Cardiac fibroblast (primary cell): ENCODE measurements around the gene CHRNA5.
A peak's percentile ranks its signal among the peaks of the same experiment; 100 is the strongest.

ENCODE experiments used
- DNase-seq, 2 donors: peaks; one replicate each; pipeline versions ENCODE4 v3.0.0 to v3.0.0-alpha.2; 2010; ENCODE audit warnings: low read depth in 2 of 2
- H3K4me3 ChIP-seq, 2 donors: replicated peaks in 1 of 2; 1 replicate in 1 of 2; 2 replicates in 1 of 2; pipeline ENCODE4 v1.5.1; 2011; ENCODE audit warnings: low read depth in 2 of 2, low read length in 2 of 2, mild to moderate bottlenecking in 2 of 2, moderate library complexity in 1 of 2
- CTCF ChIP-seq: IDR thresholded peaks from one replicate; pipeline ENCODE4 v1.5.1; 2011; ENCODE audit warnings: low read depth, mild to moderate bottlenecking, low read length, inconsistent platforms

The CHRNA5 gene

GRCh38 chr15:78619022-78619950 lies 54.0 kb downstream of the CHRNA5 start:
- no peak for TF ChIP-seq CTCF
- DNase-seq: no peak
- H3K4me3 ChIP-seq: no peak overlapping the region

GRCh38 chr15:78620021-78620526 lies 54.8 kb downstream of the CHRNA5 start:
- H3K4me3 ChIP-seq: no peak overlapping the region
- DNase-seq: peak; percentile 6 to 17
- TF ChIP-seq CTCF: peak; percentile 32

- no peak within 1 kb of the TSS for H3K4me3 ChIP-seq
- peak in 1 of 2 donors; percentile 3 for DNase-seq
- TF ChIP-seq CTCF: no peak
These were observed 55.5 kb downstream of the CHRNA5 start, which contains the start of gene CHRNA3 for GRCh38 chr15:78620527-78621421. Gene CHRNA3 (minus strand): TSS chr15:78620996. CDS start chr15:78620794, 202 bp downstream.

GRCh38 chr15:78621810-78622402 lies 56.6 kb downstream of the CHRNA5 start:
- no peak for DNase-seq
- H3K4me3 ChIP-seq: no peak overlapping the region
- TF ChIP-seq CTCF: no peak

GRCh38 chr15:78623786-78624497 lies 58.6 kb downstream of the CHRNA5 start:
- no peak overlapping the region for H3K4me3 ChIP-seq
- no peak for DNase-seq
- TF ChIP-seq CTCF: no peak
